Astrocyte (in vitro differentiated cells and primary cell): ENCODE data around the gene ELP4.

Source experiments
- EZH2 ChIP-seq: IDR thresholded peaks from 2 replicates; pipeline ENCODE4 v1.6.1; 2012; ENCODE audit warnings: mild to moderate bottlenecking, low read length, inconsistent platforms; ENCODE audit not compliant: insufficient read depth
- TF ChIP-seq, protein P1 (sequence below): IDR thresholded peaks from 2 replicates; pipeline ENCODE4 v1.5.1; 2011; ENCODE audit warnings: low read depth, mild to moderate bottlenecking, inconsistent platforms, low read length, moderate library complexity; ENCODE audit not compliant: insufficient read depth

DNA sequence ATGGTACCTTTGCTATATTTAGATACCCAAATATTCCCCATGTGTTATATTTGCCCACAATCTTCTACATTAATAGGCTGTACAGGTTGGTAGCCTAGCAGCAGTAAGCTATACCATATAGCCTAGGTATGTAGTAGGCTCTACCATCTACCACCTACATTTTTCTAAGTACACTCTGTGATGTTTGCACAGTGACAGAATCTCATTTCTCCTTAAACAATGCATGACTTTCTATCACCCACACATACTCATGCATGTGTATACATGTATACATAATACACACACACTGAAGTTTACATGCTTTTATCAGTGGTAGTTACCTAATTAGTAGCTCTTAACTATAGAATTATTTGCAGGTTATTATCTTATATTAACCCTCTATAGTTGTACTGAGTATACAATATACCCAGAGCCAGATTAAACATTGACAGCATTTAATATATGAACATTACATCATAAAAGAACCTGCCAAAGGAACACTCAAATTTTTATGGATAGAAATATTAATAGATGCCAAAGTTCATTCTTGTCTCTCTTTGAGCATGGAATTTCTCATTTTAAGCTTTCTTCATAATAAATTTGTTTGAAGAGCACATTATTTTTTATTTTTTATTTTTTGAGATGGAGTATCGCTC is 51.4 kb downstream of the ELP4 start:
- TF ChIP-seq, protein P1, sequence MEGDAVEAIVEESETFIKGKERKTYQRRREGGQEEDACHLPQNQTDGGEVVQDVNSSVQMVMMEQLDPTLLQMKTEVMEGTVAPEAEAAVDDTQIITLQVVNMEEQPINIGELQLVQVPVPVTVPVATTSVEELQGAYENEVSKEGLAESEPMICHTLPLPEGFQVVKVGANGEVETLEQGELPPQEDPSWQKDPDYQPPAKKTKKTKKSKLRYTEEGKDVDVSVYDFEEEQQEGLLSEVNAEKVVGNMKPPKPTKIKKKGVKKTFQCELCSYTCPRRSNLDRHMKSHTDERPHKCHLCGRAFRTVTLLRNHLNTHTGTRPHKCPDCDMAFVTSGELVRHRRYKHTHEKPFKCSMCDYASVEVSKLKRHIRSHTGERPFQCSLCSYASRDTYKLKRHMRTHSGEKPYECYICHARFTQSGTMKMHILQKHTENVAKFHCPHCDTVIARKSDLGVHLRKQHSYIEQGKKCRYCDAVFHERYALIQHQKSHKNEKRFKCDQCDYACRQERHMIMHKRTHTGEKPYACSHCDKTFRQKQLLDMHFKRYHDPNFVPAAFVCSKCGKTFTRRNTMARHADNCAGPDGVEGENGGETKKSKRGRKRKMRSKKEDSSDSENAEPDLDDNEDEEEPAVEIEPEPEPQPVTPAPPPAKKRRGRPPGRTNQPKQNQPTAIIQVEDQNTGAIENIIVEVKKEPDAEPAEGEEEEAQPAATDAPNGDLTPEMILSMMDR = no peak
- TF ChIP-seq EZH2 = no peak
